Activated CD8-positive, alpha-beta memory T cell treated with anti-CD3 and anti-CD28 coated beads for 4 hours (primary cell): Measurements from ENCODE around the gene THPO.

Experiments used
- DNase-seq, 2 donors: peaks; one replicate each; pipeline ENCODE4 v3.0.0-alpha.2; 2020; ENCODE audit warnings: low read depth in 2 of 2

The THPO gene

GRCh38 chr3:184384856-184385422, 6.9 kb upstream of the THPO start:
- no peak for DNase-seq

- DNase-seq = no peak
Measured at GRCh38 chr3:184384342-184384741, 6.3 kb upstream of the THPO start.

- no peak for DNase-seq
Measured at GRCh38 chr3:184383033-184383740, 5.2 kb upstream of the THPO start.

GRCh38 chr3:184382326-184383032, 4.5 kb upstream of the THPO start:
- no peak for DNase-seq

- DNase-seq = no peak
Measured at GRCh38 chr3:184381261-184382224, 3.5 kb upstream of the THPO start.

GRCh38 chr3:184380627-184381260, 2.7 kb upstream of the THPO start:
- no peak for DNase-seq

- DNase-seq = no peak
Measured at GRCh38 chr3:184380185-184380626, 2.2 kb upstream of the THPO start.

- DNase-seq = no peak
Measured at GRCh38 chr3:184379358-184380184, 1.6 kb upstream of the THPO start, which contains the start of gene CHRD. CHRD (plus strand) TSS chr3:184380054; CDS start chr3:184380319, 265 bp downstream.

GRCh38 chr3:184378651-184379357, 797 bp upstream of the THPO start:
- no peak for DNase-seq

- no peak for DNase-seq
Measured at GRCh38 chr3:184377374-184377773, 633 bp downstream of the THPO start.

GRCh38 chr3:184375747-184376461, 2.1 kb downstream of the THPO start:
- DNase-seq = no peak

- DNase-seq = no peak
Measured at GRCh38 chr3:184373422-184373821, 4.6 kb downstream of the THPO start.

GRCh38 chr3:184372911-184373310, 5.1 kb downstream of the THPO start:
- no peak for DNase-seq

- no peak for DNase-seq
Measured at GRCh38 chr3:184372296-184372821, 5.6 kb downstream of the THPO start.

GRCh38 chr3:184371570-184372018, 6.4 kb downstream of the THPO start:
- no peak for DNase-seq

- DNase-seq = no peak
Measured at GRCh38 chr3:184368586-184369183, 9.3 kb downstream of the THPO start.

GRCh38 chr3:184368116-184368515, 9.9 kb downstream of the THPO start:
- no peak for DNase-seq

GRCh38 chr3:184366619-184367289, 11.3 kb downstream of the THPO start:
- no peak for DNase-seq
